HG03558 (cell line): ENCODE measurements around the gene PI4KB.

Experiments
- ATAC-seq: cut with Tn5 transposase; IDR thresholded peaks from one replicate; pipeline ENCODE4 v1.9.1; 2021; ENCODE audit warnings: moderate number of reproducible peaks; ENCODE audit not compliant: unreplicated experiment; ENCODE audit errors: extremely low read depth

The PI4KB gene

GRCh38 chr1:151312826-151313225 lies 14.4 kb downstream of the PI4KB start:
- ATAC-seq = no peak

GRCh38 chr1:151312411-151312810 lies 14.8 kb downstream of the PI4KB start:
- no peak for ATAC-seq

- ATAC-seq = no peak
Measured at GRCh38 chr1:151311589-151312331, 15.5 kb downstream of the PI4KB start.

- ATAC-seq = no peak
Measured at GRCh38 chr1:151311011-151311410, 16.2 kb downstream of the PI4KB start.

GRCh38 chr1:151309811-151310323 lies 17.3 kb downstream of the PI4KB start:
- no peak for ATAC-seq

GRCh38 chr1:151294742-151295462 lies 32.3 kb downstream of the PI4KB start:
- ATAC-seq = no peak

- no peak for ATAC-seq
Measured at GRCh38 chr1:151293093-151293492, 34.1 kb downstream of the PI4KB start.

GRCh38 chr1:151292207-151293030 lies 34.8 kb downstream of the PI4KB start:
- no peak for ATAC-seq

- ATAC-seq = no peak
Measured at GRCh38 chr1:151290709-151291303, 36.4 kb downstream of the PI4KB start.

GRCh38 chr1:151289991-151290708 lies 37.1 kb downstream of the PI4KB start:
- ATAC-seq = no peak

- ATAC-seq = no peak
Measured at GRCh38 chr1:151289080-151289935, 37.9 kb downstream of the PI4KB start.

- ATAC-seq = no peak
Measured at GRCh38 chr1:151288502-151288901, 38.7 kb downstream of the PI4KB start.

GRCh38 chr1:151287767-151288500 lies 39.3 kb downstream of the PI4KB start:
- no peak for ATAC-seq

- ATAC-seq = no peak
Measured at GRCh38 chr1:151287341-151287699, 39.9 kb downstream of the PI4KB start.

- ATAC-seq = no peak
Measured at GRCh38 chr1:151286619-151287340, 40.4 kb downstream of the PI4KB start.

- no peak for ATAC-seq
Measured at GRCh38 chr1:151284013-151284577, 43.1 kb downstream of the PI4KB start.
